ENCODE data around the gene HOXC6. TPM values are rescaled to one million over a fixed set of nuclear protein-coding genes. Genes with fewer than 3 reads are reported as not detected.

HOXC6 gene
- total and polyA plus RNA-seq, 10 of the 15 experiments (the other 5 are each of a cell fraction or from before 2014, with no cell fraction given): 0.02 to 0.55 (median 0.45) TPM; not detected in 4

- H2AFZ ChIP-seq (ENCODE audit: control insufficient read depth, low read depth, low read length): peak overlapping the region; percentile 75; the same call in 1 of the 2 replicates
- H3K4me2 ChIP-seq (ENCODE audit: control insufficient read depth, insufficient read depth): peak overlapping the region; percentile 76
- ChIA-PET CTCF (interaction anchor here (1.2 to 6.4 kb wide), 6 partner anchors 10 to 304 kb away, joined by 3 to 57 read pairs (median 6); partner anchors contain the start of genes HOXC5 and SMUG1), SMC1A (ENCODE audit: uncharacterized antibody, unreplicated experiment) (interaction anchor here (0.7 to 2.1 kb wide), 10 partner anchors 9 to 166 kb away, joined by 3 to 9 read pairs (median 4); partner anchors contain the start of genes HOXC5 and SMUG1), POLR2A (interaction anchor here (0.5 to 3.7 kb wide), 5 partner anchors 9 to 75 kb away, joined by 3 to 12 read pairs (median 4); partner anchors contain the start of gene HOXC6), RAD21 (ENCODE audit: unreplicated experiment) (interaction anchor here (0.7 to 6.0 kb wide), 3 partner anchors 18 to 209 kb away, joined by 3 to 56 read pairs (median 3); partner anchors contain the start of gene HOXC5)
- TF ChIP-seq SIX5 (IDR thresholded peaks at IDR 0.05; ENCODE audit: low read depth, low read length, severe bottlenecking) (no peak), SP1 (IDR thresholded peaks at IDR 0.05; ENCODE audit: low read depth, low read length) (no peak), ZBTB4 (CRISPR knock-in tag; IDR thresholded peaks at IDR 0.05) (no peak), TCF12 (IDR thresholded peaks at IDR 0.05; ENCODE audit: low read depth, low read length) (no peak), HDAC6 (IDR thresholded peaks at IDR 0.05; ENCODE audit: unreplicated experiment) (no peak), MLLT1 (IDR thresholded peaks at IDR 0.05) (no peak), RCOR1 (conservative IDR thresholded peaks at IDR 0.05; ENCODE audit: low read depth, low read length) (no peak), ELK1 (IDR thresholded peaks at IDR 0.05; ENCODE audit: low read depth, low read length) (no peak), EP300 (IDR thresholded peaks at IDR 0.05; ENCODE audit: borderline replicate concordance in 1 of 2, control insufficient read depth in 1 of 2, low read depth in 2 of 2, low read length in 2 of 2) (no peak), RUNX3 (IDR thresholded peaks at IDR 0.05; ENCODE audit: low read length) (no peak), ZBED1 (IDR thresholded peaks at IDR 0.05; ENCODE audit: borderline replicate concordance) (no peak), HDAC2 (IDR thresholded peaks at IDR 0.05) (no peak), EZH2 (IDR thresholded peaks at IDR 0.05; ENCODE audit: borderline replicate concordance, control insufficient read depth, low read depth, low read length) (no peak), USF1 (IDR thresholded peaks at IDR 0.05; ENCODE audit: borderline replicate concordance, extremely low read length, insufficient read depth, low read depth, low read length) (no peak), STAT1 (conservative IDR thresholded peaks at IDR 0.05) (no peak), KLF5 (IDR thresholded peaks at IDR 0.05; ENCODE audit: partially characterized antibody) (no peak), FOXM1 (IDR thresholded peaks at IDR 0.05; ENCODE audit: low read depth, low read length) (no peak), SMC3 (IDR thresholded peaks at IDR 0.05; ENCODE audit: borderline replicate concordance, low read length) (no peak), NRF1 (conservative IDR thresholded peaks at IDR 0.05; ENCODE audit: low read depth, low read length) (no peak)
- in situ Hi-C loops (cut with MboI) (no loop called here), intact Hi-C loops (cut with micrococcal nuclease; ENCODE audit: unreplicated experiment) (no loop called here)
- H3K27me3 ChIP-seq (replicated peaks in 1 of 2; ENCODE audit: control insufficient read depth in 2 of 2, insufficient read depth in 2 of 2, low read length in 1 of 2): peaks cover 4 to 6% of the 10 kb centered on the region in 2 experiments; a peak in 3 of 4 replicates
- no peak for DNase-seq (ENCODE audit: low read depth, low spot score)
- no TSS peak for BruUV-seq (replicated peaks)
- H3K79me2 ChIP-seq (ENCODE audit: control insufficient read depth, insufficient read depth, low read length): peaks cover 14% of the 10 kb centered on the region
- WGBS (ENCODE audit: insufficient coverage, insufficient replicate concordance, low lambda C conversion rate, missing lambda C conversion rate): 46% methylated on average over 2 of the region's 2 CpGs
- no peak overlapping the region; the same call in 1 of the 2 replicates for H3K27ac ChIP-seq (ENCODE audit: control insufficient read depth, insufficient read depth)
- no peak overlapping the region; the same call in 1 of the 2 replicates for H3K9ac ChIP-seq (ENCODE audit: control insufficient read depth, insufficient read depth, low read length)
- H3K4me3 ChIP-seq: no peak overlapping the region
- H3K9me3 ChIP-seq (replicated peaks; ENCODE audit: control insufficient read depth, insufficient read depth, low read length): no peaks in the 10 kb centered on the region
- no peaks in the 10 kb centered on the region for H4K20me1 ChIP-seq (ENCODE audit: control insufficient read depth, insufficient read depth)
- peaks cover 22% of the 10 kb centered on the region for H3K4me1 ChIP-seq (ENCODE audit: control insufficient read depth, insufficient read depth, low read length)
- no peak for ATAC-seq
- FAIRE-seq: no peak
- H3K36me3 ChIP-seq (ENCODE audit: control insufficient read depth in 2 of 2, insufficient read depth in 2 of 2, low read length in 1 of 2): no peaks in the 10 kb centered on the region
Observed at GRCh38 chr12:54050482-54050810, 22.2 kb downstream of the HOXC6 start.

Data from GM12878 (cell line).